Measurements from ENCODE around the gene DENND1A.

The DENND1A gene

DNA sequence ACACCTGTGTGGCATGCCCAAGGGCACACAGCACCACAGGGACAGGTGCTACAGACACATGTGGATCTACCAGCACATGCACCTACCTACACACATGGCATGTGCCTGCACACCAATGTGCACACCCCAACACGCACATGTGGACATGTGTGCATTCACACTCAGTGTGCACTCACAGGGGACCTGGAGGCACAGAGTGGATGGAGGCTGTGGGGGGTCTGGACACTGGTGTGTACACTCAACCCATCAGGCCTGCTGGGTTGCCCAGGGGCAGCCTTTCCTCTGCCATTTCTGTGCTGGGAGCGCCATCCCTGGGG is 572.2 kb downstream of the DENND1A start:
- no peak for DNase-seq (ENCODE audit: low read depth in 2 of 2)
- H3K4me3 ChIP-seq (replicated peaks in 1 of 2; ENCODE audit: low read depth in 2 of 2, low read length in 2 of 2), result no peak overlapping the region
- TF ChIP-seq, protein P1, sequence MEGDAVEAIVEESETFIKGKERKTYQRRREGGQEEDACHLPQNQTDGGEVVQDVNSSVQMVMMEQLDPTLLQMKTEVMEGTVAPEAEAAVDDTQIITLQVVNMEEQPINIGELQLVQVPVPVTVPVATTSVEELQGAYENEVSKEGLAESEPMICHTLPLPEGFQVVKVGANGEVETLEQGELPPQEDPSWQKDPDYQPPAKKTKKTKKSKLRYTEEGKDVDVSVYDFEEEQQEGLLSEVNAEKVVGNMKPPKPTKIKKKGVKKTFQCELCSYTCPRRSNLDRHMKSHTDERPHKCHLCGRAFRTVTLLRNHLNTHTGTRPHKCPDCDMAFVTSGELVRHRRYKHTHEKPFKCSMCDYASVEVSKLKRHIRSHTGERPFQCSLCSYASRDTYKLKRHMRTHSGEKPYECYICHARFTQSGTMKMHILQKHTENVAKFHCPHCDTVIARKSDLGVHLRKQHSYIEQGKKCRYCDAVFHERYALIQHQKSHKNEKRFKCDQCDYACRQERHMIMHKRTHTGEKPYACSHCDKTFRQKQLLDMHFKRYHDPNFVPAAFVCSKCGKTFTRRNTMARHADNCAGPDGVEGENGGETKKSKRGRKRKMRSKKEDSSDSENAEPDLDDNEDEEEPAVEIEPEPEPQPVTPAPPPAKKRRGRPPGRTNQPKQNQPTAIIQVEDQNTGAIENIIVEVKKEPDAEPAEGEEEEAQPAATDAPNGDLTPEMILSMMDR (IDR thresholded peaks at IDR 0.05; ENCODE audit: low read depth, low read length), result no peak

DNA sequence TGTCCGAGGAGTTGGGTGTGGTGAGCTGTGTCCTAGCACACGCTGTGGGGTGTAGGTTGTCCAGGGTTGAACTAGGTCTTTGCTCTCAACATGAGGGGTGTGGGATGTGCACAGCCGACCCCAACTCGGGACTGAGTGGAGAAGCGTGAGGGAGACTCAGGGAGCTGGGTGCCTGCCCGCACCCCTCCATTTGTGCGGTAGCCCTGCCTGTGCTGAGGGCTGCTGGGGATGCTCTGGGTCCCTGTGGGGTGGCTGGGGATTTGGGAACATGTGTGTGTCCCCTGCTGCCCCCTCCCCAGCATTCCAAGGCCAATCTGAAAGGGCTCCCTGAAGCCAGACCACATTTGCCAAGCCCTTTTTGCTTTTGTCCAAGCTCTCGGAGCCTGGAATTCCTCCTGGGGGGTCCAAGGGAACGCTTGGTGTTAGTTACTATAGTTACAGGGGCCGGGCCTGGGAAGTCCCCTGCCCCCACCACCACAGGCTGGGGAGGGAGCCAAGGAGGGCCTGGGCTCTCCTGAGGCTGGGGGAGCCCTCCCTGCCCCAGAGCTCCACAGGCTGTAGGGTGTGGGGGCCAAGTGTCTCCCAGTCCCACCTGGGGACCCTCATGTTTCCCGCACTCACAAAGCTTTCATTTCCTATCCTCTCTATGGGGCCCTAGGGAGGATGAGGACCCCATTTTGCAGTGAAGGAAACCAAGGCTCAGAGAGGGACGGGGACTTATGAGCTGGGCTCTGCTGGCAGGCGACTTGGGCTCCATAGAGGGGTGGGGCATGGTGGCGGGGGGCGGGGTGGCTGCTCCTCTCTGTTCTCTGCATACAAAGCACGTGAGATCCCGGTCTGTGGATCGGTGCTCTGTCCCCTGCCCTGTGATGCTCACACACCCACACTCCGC is 572.8 kb downstream of the DENND1A start:
- DNase-seq (ENCODE audit: low read depth in 2 of 2), result no peak
- TF ChIP-seq, protein P1 (IDR thresholded peaks at IDR 0.05; ENCODE audit: low read depth, low read length), result no peak
- H3K4me3 ChIP-seq (replicated peaks in 1 of 2; ENCODE audit: low read depth in 2 of 2, low read length in 2 of 2), result no peak overlapping the region

DNA sequence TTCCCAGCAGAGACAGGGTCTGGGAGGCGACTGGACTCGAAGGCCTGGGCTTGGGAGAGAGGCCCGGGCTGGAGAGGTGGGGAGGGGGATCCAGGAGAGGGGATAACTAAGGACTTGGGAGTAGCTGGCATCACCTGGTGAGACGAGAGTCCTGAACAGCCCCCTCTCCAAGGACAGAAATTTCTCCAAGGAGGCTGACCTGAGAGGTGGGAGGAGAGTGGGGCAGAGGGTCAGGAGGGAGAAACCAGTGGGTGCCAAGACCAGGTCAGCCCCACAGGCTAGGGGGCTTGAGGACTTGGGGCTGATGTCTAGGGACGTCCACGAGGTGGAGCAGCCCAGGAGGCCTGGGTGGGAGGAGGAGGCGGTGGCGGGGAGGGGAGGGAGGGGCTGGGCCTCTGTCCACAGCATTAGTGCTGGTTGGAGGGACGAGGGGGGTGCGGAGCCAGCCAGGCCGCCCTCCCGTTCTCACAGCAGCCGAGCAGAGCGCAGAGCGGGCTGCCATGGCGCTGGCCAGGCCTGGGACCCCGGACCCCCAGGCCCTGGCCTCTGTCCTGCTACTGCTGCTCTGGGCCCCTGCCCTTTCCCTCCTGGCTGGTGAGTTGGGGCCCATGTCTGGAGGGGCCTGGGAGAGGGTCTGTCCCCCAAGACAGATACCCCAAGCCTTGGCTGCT is 574.0 kb downstream of the DENND1A start, which contains the start of gene CRB2:
Gene CRB2, plus strand, starts transcription at position 437 of the 671 bp plus-strand sequence. Its CDS starts 64 bp downstream, at position 501.
- TF ChIP-seq, protein P1 (IDR thresholded peaks at IDR 0.05; ENCODE audit: low read depth, low read length), result no peak
- H3K4me3 ChIP-seq (replicated peaks in 1 of 2; ENCODE audit: low read depth in 2 of 2, low read length in 2 of 2), result no peak within 1 kb of the TSS

DNA sequence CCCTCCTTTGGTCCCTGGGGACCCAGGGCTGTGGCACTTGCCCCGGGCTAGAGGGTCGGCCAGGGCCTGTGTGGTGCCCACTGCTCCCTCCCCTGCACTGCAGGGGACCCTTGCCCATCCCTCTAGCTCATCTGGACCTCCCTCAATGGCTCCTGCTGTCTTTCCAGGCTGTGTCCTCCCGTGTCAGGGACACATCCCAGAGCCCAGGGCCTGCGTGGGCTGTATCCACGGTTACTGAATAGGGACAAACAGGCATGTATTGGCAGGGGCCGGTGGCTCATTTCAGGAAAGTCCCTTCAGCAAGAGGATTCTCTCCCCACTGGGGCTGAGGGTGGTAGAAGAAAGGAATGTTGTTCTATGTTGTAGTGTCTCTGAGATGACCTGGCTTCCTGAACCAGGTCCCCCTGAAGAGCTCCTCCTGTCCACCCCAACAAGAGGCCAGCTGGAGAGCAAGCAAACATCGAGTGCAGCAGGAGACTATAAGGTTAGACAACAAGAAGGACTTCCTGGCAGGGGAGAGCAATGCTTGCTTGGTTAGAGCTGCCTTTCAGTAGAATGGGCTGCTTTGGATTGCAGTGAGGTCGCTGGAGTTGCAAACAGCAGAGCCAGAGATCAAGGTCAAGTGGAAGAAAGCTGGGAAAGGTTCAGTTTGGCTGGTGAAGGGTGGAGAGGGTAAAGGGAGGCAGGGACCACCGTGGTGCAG is 575.0 kb downstream of the DENND1A start:
- H3K4me3 ChIP-seq (replicated peaks in 1 of 2; ENCODE audit: low read depth in 2 of 2, low read length in 2 of 2), result no peak overlapping the region
- no peak for DNase-seq (ENCODE audit: low read depth in 2 of 2)
- TF ChIP-seq, protein P1 (IDR thresholded peaks at IDR 0.05; ENCODE audit: low read depth, low read length), result no peak

More for the DNA sequence above, 574.0 kb downstream of the DENND1A start, which contains the start of gene CRB2:
- no peak for DNase-seq (ENCODE audit: low read depth in 2 of 2)

DNA sequence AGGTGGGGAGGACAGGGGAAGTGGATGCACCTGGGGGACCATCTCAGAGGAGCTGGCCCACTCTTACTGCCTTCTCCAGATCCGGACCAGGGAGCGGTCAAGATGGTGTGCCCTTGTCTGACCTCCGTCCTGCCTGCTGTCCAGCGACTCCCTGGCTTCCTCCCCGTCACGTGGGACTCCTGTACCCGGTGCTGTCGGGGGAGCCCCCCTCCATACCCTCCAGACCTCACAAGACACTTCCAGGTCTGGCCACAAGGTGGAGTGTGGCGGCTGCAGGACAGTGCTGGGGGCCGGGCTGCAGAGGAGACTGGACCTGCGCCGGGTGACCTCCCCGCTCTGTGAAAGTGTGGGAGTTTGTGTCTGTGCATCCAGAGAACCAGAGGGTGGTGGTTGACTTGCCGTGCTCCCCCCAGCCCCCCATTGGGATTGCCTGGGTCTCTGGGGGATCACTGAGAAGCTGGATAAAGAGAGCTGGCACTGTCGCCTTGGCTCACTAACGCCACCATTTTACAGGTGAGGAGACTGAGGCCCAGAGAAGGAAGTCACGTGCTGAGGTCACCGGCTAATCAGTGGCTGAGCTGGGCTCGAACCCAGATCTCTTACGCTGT is 575.8 kb downstream of the DENND1A start:
- TF ChIP-seq, protein P1 (IDR thresholded peaks at IDR 0.05; ENCODE audit: low read depth, low read length), result peak; percentile 87
- peak; percentile 56 to 72 for DNase-seq (ENCODE audit: low read depth in 2 of 2)
- no peak overlapping the region for H3K4me3 ChIP-seq (replicated peaks in 1 of 2; ENCODE audit: low read depth in 2 of 2, low read length in 2 of 2)

DNA sequence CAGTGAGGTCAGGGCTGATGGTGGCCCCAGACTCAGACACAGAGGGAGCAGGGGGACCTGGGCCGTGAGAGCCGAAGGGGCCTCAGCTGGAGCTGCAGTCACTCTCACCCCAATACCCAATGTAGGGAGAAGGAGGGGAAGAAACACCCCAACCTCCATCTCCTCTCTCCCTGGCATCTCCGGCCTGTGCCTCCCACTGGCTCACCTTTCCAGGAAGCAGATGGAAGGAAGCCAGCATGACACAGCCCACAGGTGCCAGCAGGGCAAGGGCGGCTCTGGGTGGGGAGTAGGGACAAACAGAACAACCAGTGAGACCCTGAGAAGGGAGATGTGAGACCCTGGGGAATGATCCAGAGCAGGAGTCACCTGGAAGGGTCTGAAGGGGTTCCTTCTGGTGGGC is 576.9 kb downstream of the DENND1A start:
- TF ChIP-seq, protein P1 (IDR thresholded peaks at IDR 0.05; ENCODE audit: low read depth, low read length), result no peak
- H3K4me3 ChIP-seq (replicated peaks in 1 of 2; ENCODE audit: low read depth in 2 of 2, low read length in 2 of 2), result no peak overlapping the region
- DNase-seq (ENCODE audit: low read depth in 2 of 2), result no peak
